ENCODE measurements around the gene TMEM91.
A peak's percentile ranks its signal among the peaks of the same experiment; 100 is the strongest.

TMEM91 gene

GRCh38 chr19:41411968-41412265, 35.6 kb downstream of the TMEM91 start:
- DNase-seq (ENCODE audit: low spot score), result no peak

- DNase-seq (ENCODE audit: low spot score), result no peak
Observed at GRCh38 chr19:41412953-41413352, 36.6 kb downstream of the TMEM91 start.

GRCh38 chr19:41413947-41414346, 37.6 kb downstream of the TMEM91 start:
- DNase-seq (ENCODE audit: low spot score), result no peak

- no peak for DNase-seq (ENCODE audit: low spot score)
Observed at GRCh38 chr19:41414461-41414860, 38.1 kb downstream of the TMEM91 start.

- DNase-seq (ENCODE audit: low spot score), result no peak
Observed at GRCh38 chr19:41415154-41415571, 38.8 kb downstream of the TMEM91 start.

GRCh38 chr19:41416194-41416674, 39.9 kb downstream of the TMEM91 start:
- no peak for DNase-seq (ENCODE audit: low spot score)

GRCh38 chr19:41420101-41420880, 44.0 kb downstream of the TMEM91 start:
- DNase-seq (ENCODE audit: low spot score), result no peak

- no peak for DNase-seq (ENCODE audit: low spot score)
Observed at GRCh38 chr19:41421314-41421713, 45.0 kb downstream of the TMEM91 start.

GRCh38 chr19:41421973-41422372, 45.6 kb downstream of the TMEM91 start:
- DNase-seq (ENCODE audit: low spot score), result no peak

GRCh38 chr19:41422456-41422855, 46.1 kb downstream of the TMEM91 start:
- DNase-seq (ENCODE audit: low spot score), result no peak

- DNase-seq (ENCODE audit: low spot score), result no peak
Observed at GRCh38 chr19:41422955-41423354, 46.6 kb downstream of the TMEM91 start.

- no peak for DNase-seq (ENCODE audit: low spot score)
Observed at GRCh38 chr19:41424335-41425173, 48.2 kb downstream of the TMEM91 start.

- DNase-seq (ENCODE audit: low spot score), result no peak
Observed at GRCh38 chr19:41425174-41426115, 49.1 kb downstream of the TMEM91 start.

- DNase-seq (ENCODE audit: low spot score), result no peak
Observed at GRCh38 chr19:41426116-41426841, 49.9 kb downstream of the TMEM91 start.

GRCh38 chr19:41426952-41427646, 50.8 kb downstream of the TMEM91 start, which contains the start of gene B3GNT8:
Gene B3GNT8 (minus strand): TSS chr19:41427374. CDS start chr19:41426778, 596 bp downstream.
- DNase-seq (ENCODE audit: low spot score), result peak; percentile 73

- peak; percentile 21 for DNase-seq (ENCODE audit: low spot score)
Observed at GRCh38 chr19:41427647-41428480, 51.5 kb downstream of the TMEM91 start.

- DNase-seq (ENCODE audit: low spot score), result no peak
Observed at GRCh38 chr19:41428481-41428859, 52.1 kb downstream of the TMEM91 start.

- no peak for DNase-seq (ENCODE audit: low spot score)
Observed at GRCh38 chr19:41430922-41431321, 54.6 kb downstream of the TMEM91 start.

- DNase-seq (ENCODE audit: low spot score), result no peak
Observed at GRCh38 chr19:41431426-41432386, 55.4 kb downstream of the TMEM91 start.

Data from hematopoietic multipotent progenitor cell treated with erythropoietin and hydrocortisone succinate and interleukin-3 and kit ligand, for 15 days (in vitro differentiated cells).